HG02588 (cell line): ENCODE results near the gene FYB1.

Experiments
- ATAC-seq: cut with Tn5 transposase; IDR thresholded peaks from one replicate; pipeline ENCODE4 v1.9.1; 2021; ENCODE audit warnings: mild to moderate bottlenecking, moderate library complexity; ENCODE audit not compliant: unreplicated experiment

The FYB1 gene

GRCh38 chr5:39208471-39208870 is 10.9 kb downstream of the FYB1 start:
- ATAC-seq = no peak

GRCh38 chr5:39207345-39208045 is 11.9 kb downstream of the FYB1 start:
- ATAC-seq = no peak

GRCh38 chr5:39206630-39207321 is 12.6 kb downstream of the FYB1 start:
- no peak for ATAC-seq

GRCh38 chr5:39205550-39205949 is 13.8 kb downstream of the FYB1 start:
- ATAC-seq = no peak

GRCh38 chr5:39203951-39204350 is 15.4 kb downstream of the FYB1 start:
- no peak for ATAC-seq

GRCh38 chr5:39203275-39203922 is 16.0 kb downstream of the FYB1 start:
- no peak for ATAC-seq

GRCh38 chr5:39202597-39203274 is 16.6 kb downstream of the FYB1 start:
- no peak for ATAC-seq

GRCh38 chr5:39201781-39202596 is 17.4 kb downstream of the FYB1 start:
- no peak for ATAC-seq

- ATAC-seq = no peak
These were observed 18.1 kb downstream of the FYB1 start for GRCh38 chr5:39201160-39201780.

- no peak for ATAC-seq
These were observed 19.3 kb downstream of the FYB1 start for GRCh38 chr5:39200081-39200480.

- no peak for ATAC-seq
These were observed 20.0 kb downstream of the FYB1 start for GRCh38 chr5:39199335-39199734.

GRCh38 chr5:39198127-39198526 is 21.2 kb downstream of the FYB1 start:
- ATAC-seq = no peak

- no peak for ATAC-seq
These were observed 21.8 kb downstream of the FYB1 start for GRCh38 chr5:39197556-39197955.

GRCh38 chr5:39195198-39195826 is 24.1 kb downstream of the FYB1 start:
- ATAC-seq = no peak

GRCh38 chr5:39194466-39195136 is 24.8 kb downstream of the FYB1 start:
- no peak for ATAC-seq

- ATAC-seq = no peak
These were observed 25.6 kb downstream of the FYB1 start for GRCh38 chr5:39193553-39194465.

GRCh38 chr5:39192450-39193160 is 26.8 kb downstream of the FYB1 start:
- no peak for ATAC-seq

GRCh38 chr5:39191216-39191615 is 28.1 kb downstream of the FYB1 start:
- ATAC-seq = peak; percentile 56
